ENCODE data around the gene NXF3.
"Not testable (repeated sequence)": the region's sequence is repeated elsewhere in the genome, so short reads cannot be mapped to it uniquely, and the experiment has no call there.

The NXF3 gene, protein sequence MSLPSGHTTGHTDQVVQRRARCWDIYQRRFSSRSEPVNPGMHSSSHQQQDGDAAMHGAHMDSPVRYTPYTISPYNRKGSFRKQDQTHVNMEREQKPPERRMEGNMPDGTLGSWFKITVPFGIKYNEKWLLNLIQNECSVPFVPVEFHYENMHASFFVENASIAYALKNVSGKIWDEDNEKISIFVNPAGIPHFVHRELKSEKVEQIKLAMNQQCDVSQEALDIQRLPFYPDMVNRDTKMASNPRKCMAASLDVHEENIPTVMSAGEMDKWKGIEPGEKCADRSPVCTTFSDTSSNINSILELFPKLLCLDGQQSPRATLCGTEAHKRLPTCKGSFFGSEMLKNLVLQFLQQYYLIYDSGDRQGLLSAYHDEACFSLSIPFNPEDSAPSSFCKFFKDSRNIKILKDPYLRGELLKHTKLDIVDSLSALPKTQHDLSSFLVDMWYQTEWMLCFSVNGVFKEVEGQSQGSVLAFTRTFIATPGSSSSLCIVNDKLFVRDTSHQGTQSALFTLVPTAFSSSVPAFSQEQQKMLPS

GRCh38 chrX:103092942-103093341 is at the start of gene NXF3:
Gene NXF3, minus strand, starts transcription at chrX:103093143. Its CDS starts 120 bp downstream, at chrX:103093023.
- in situ Hi-C loops (cut with MboI; ENCODE audit: low sequenced_read_pairs) = no loop called here

DNA sequence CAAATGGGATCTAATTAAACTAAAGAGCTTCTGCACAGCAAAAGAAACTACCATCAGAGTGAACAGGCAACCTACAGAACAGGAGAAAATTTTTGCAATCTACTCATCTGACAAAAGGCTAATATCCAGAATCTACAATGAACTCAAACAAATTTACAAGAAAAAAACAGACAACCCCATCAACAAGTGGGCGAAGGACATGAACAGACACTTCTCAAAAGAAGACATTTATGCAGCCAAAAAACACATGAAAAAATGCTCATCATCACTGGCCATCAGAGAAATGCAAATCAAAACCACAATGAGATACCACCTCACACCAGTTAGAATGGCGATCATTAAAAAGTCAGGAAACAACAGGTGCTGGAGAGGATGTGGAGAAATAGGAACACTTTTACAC is 43.6 kb upstream of the NXF3 start:
- in situ Hi-C loops (cut with MboI; ENCODE audit: low sequenced_read_pairs) = not testable (repeated sequence)

GRCh38 chrX:103124284-103124683 is 31.3 kb upstream of the NXF3 start:
- in situ Hi-C loops (cut with MboI; ENCODE audit: low sequenced_read_pairs) = no loop called here

- in situ Hi-C loops (cut with MboI; ENCODE audit: low sequenced_read_pairs) = no loop called here
These were observed 27.8 kb upstream of the NXF3 start for GRCh38 chrX:103120748-103121147.

DNA sequence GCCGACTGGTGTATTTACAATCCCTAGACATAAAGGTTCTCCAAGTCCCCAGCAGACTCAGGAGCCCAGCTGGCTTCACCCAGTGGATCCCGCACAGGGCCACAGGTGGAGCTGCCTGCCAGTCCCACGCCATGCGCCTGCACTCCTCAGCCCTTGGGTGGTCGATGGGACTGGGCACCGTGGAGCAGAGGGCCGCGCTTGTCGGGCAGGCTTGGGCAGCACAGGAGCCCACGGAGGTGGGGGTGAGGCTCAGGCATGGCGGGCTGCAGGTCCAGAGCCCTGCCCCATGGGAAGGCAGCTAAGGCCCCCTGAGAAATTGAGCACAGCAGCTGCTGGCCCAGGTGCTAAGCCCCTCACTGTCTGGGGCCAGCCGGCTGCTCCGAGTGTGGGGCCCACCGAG is 24.0 kb upstream of the NXF3 start:
- in situ Hi-C loops (cut with MboI; ENCODE audit: low sequenced_read_pairs) = not testable (repeated sequence)

GRCh38 chrX:103109497-103109896 is 16.6 kb upstream of the NXF3 start:
- in situ Hi-C loops (cut with MboI; ENCODE audit: low sequenced_read_pairs) = not testable (repeated sequence)

GRCh38 chrX:103107836-103108235 is 14.9 kb upstream of the NXF3 start:
- in situ Hi-C loops (cut with MboI; ENCODE audit: low sequenced_read_pairs) = no loop called here

GRCh38 chrX:103107227-103107737 is 14.3 kb upstream of the NXF3 start:
- in situ Hi-C loops (cut with MboI; ENCODE audit: low sequenced_read_pairs) = not testable (repeated sequence)

- in situ Hi-C loops (cut with MboI; ENCODE audit: low sequenced_read_pairs) = not testable (repeated sequence)
These were observed 11.4 kb upstream of the NXF3 start for GRCh38 chrX:103104370-103104769.

DNA sequence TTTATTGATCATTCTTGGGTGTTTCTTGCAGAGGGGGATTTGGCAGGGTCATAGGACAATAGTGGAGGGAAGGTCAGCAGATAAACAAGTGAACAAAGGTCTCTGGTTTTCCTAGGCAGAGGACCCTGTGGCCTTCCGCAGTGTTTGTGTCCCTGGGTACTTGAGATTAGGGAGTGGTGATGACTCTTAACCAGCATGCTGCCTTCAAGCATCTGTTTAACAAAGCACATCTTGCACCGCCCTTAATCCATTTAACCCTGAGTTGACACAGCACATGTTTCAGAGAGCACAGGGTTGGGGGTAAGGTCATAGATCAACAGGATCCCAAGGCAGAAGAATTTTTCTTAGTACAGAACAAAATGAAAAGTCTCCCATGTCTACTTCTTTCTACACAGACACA is 10.9 kb upstream of the NXF3 start:
- in situ Hi-C loops (cut with MboI; ENCODE audit: low sequenced_read_pairs) = not testable (repeated sequence)

- in situ Hi-C loops (cut with MboI; ENCODE audit: low sequenced_read_pairs) = no loop called here
These were observed 8.5 kb upstream of the NXF3 start for GRCh38 chrX:103101299-103102042.

DNA sequence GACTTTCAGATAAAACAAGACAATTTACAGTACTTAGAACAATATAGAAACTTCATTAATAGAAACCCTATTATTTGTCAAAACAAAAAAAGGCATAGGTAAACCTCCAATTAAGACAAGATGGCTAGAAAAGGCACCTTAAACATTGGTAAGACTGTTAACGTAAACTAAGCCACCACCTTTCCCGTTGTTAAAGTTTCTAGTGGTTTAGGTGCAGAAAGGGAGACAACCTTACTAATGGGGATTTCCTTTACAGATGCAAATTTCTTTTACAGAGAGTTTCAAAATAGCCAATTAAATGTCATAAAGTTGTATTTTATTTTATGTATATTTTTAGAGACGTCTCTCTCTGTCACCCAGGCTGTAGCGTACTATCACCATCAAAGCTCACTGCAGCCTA is 7.5 kb upstream of the NXF3 start:
- in situ Hi-C loops (cut with MboI; ENCODE audit: low sequenced_read_pairs) = no loop called here

- in situ Hi-C loops (cut with MboI; ENCODE audit: low sequenced_read_pairs) = no loop called here
These were observed 6.7 kb upstream of the NXF3 start for GRCh38 chrX:103099691-103100090.

DNA sequence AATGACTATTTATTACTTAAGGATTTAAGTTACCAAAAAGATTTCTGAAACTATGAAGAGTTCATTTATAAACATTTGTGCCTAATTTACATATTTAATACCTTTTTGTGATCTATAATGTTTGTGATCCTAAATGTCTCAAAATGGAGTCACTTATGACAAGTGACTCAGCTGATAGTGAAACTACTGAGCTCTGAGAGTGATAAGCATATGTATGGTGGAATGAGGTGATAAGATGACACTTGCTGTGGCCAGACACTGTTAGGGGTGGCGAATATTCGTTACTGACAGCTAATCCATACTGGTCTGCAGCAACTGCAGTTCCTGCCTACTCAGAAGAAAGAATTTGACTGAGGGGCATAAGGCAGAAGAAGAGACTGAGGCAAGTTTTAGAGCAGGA is 5.5 kb upstream of the NXF3 start:
- in situ Hi-C loops (cut with MboI; ENCODE audit: low sequenced_read_pairs) = no loop called here

DNA sequence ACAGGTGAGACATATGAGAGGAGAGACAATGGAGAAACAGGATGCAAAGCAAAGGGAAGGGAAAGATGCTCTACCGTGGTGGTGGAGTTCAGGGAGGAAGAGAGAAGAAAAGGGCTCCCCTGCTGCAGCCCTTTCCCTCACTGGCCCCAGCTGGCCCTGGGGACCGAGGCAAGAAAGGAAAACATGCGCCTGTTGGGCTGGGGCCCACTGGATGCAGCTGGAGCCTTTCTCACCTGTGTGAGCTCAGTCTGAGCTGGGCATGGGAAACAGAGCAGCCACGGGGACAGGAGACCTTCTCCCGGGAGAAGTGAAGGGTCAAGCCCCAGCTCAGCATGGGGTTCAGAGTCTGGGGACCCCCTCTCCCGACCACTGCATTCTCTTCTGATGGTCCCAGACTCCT is 11.9 kb downstream of the NXF3 start:
- in situ Hi-C loops (cut with MboI; ENCODE audit: low sequenced_read_pairs) = no loop called here

GRCh38 chrX:103073467-103073866 is 19.5 kb downstream of the NXF3 start:
- in situ Hi-C loops (cut with MboI; ENCODE audit: low sequenced_read_pairs) = no loop called here

DNA sequence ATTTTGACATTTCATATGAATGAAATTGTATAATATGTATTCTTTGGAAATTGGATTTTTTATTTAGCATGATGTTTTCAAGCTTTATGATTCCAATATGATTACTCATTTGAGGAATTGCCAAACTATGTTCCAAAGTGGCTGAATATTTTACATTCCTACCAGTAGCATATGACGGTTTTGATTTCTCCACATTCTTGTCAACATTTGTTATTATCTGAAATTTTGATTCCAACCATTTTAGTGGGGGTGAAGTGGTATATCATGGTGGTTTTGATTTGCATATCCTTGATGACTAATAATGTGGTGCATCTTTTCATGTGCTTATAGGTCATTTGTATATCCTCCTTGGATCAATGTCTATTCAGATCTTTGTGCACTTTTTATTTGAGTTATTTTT is 26.3 kb downstream of the NXF3 start:
- in situ Hi-C loops (cut with MboI; ENCODE audit: low sequenced_read_pairs) = no loop called here

DNA sequence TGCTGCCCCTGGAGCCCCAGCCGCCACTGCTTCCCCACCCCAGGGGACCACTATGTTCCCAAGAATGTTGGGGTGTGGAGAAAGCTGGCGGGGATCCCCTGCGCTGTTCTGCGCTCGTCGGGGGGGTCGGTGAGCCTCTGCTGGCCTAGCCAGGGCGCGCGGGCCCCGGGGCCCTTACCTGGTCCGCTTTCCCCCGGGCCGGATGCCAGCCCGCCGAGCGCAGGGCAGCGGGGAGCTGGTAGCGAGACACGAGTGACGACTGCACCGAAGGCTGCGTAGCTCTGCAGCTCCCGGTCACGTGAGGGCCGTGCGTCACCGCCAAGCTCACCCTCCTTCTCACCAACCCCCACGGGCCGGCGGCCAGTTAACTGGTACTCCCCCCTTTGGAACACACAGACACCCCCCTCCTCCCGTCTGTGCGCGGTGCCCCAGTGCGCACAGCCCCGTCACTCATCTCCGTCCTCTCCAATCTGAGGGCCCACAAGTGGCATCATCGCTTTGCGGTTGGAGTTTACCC is 29.0 kb downstream of the NXF3 start, which contains the start of gene BEX1:
Gene BEX1, minus strand, starts transcription at position 254 of the 517 bp plus-strand sequence. CDS start 897 bp downstream, outside the sequence.
- in situ Hi-C loops (cut with MboI; ENCODE audit: low sequenced_read_pairs) = no loop called here

- in situ Hi-C loops (cut with MboI; ENCODE audit: low sequenced_read_pairs) = no loop called here
These were observed 29.6 kb downstream of the NXF3 start for GRCh38 chrX:103063191-103063845.

DNA sequence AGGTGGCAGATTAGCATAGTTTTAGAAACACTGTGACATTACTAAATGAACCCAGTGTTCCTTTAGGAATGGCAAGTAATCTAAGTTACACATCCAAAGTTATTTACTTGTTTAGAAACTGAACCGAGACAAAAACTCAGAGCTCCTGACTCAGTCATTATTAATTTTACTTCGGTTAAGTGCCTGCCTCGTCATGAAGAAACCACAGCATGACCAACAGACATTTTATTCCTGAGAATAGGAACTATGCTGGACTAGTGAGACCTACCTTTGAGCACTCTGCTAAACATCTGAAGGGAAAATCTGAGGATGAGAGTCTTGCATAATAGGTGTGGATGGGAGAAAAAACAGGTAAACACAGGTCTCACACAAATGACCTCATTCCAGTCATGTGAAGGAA is 31.5 kb downstream of the NXF3 start:
- in situ Hi-C loops (cut with MboI; ENCODE audit: low sequenced_read_pairs) = no loop called here

GRCh38 chrX:103056902-103057301 is 36.0 kb downstream of the NXF3 start:
- in situ Hi-C loops (cut with MboI; ENCODE audit: low sequenced_read_pairs) = no loop called here
